ENCODE data around the gene CCSER2. TPM values are rescaled to one million over a fixed set of nuclear protein-coding genes. Genes with fewer than 3 reads are reported as not detected.
"Not testable (repeated sequence)": the region's sequence is repeated elsewhere in the genome, so short reads cannot be mapped to it uniquely, and the experiment has no call there.

Gene CCSER2
- total RNA-seq, 1 donor from 2014 or later = 54.5 TPM

- no peak for DNase-seq (ENCODE audit: low spot score)
These were observed 62.9 kb downstream of the CCSER2 start for GRCh38 chr10:84391326-84391725.

DNA sequence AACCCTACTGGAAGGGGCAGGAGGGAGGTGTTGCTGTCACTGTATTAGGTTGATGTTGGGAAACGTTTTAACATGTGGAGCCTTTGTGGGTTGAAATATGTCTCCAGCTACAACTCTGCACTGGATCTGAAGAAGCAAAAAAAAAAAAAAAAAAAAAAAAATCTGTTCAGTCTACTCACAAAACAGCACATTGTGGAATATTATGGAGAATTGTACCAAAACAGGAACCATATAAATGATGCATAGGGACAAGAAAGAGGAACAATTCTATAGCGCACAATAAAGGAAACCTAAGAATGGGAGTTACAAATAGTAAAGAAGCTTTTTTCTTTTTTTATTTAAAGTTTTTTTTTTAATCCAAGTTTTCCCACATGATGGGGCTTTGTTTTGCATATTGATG, 63.8 kb downstream of the CCSER2 start:
- DNase-seq (ENCODE audit: low spot score) = no peak

GRCh38 chr10:84395581-84395980, 67.2 kb downstream of the CCSER2 start:
- no peak for DNase-seq (ENCODE audit: low spot score)

GRCh38 chr10:84397735-84398144, 69.4 kb downstream of the CCSER2 start:
- no peak for DNase-seq (ENCODE audit: low spot score)

DNA sequence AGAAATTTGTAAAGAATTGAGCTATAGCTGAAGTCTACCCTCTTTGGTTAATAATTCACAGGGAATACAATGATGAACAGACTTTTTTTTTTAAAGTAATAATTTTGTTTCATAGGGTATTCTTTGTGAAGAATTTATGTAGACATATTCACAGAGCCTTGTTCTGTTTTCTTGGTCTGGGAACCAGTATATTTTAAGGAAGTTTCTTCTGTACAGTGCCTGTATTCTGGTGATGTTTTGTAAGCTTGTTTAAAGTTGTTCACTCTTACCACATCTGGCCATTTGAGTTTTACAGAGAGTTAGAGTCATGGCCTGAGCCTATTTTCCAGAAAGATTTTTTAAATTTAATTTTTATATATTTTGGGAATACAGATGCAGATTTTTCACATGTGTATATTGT, 70.3 kb downstream of the CCSER2 start:
- DNase-seq (ENCODE audit: low spot score) = no peak

GRCh38 chr10:84401854-84402611, 73.6 kb downstream of the CCSER2 start:
- DNase-seq (ENCODE audit: low spot score) = no peak

DNA sequence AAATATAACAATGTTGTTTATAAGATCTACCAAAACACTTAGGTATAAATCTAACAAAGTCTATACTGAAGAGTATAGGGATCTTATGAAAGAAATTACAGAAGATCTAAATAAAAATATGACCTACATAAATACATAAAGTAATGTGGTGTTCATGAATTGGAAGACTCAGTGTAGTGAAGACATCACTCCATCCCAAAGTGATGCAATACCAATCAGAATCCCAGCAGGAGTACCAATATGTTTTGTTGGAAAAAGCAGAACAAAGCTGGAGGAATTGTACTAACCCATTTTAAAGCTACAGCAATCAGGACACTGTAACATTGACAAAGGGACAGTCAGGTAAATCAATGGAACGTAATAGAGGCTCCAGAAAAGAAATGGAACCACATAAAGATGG, 76.4 kb downstream of the CCSER2 start:
- DNase-seq (ENCODE audit: low spot score) = no peak

DNA sequence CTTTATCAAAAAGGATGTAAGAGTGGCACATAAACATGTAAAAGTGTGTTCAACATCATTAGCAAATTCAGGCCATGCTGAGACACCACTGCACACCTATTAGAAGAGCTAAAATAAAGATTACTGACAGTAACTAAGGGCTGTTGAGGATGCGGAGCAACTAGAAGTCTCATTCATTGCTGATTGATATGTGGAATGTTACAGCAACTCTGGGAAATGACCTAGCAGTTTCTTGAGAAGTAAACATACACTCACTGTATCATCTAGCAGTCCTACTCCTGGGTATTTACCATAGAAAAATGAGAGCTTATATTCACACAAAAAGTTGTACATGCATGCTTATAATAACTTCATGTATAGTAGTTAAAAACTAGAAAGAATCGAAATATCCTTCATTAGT, 77.3 kb downstream of the CCSER2 start:
- DNase-seq (ENCODE audit: low spot score) = no peak

DNA sequence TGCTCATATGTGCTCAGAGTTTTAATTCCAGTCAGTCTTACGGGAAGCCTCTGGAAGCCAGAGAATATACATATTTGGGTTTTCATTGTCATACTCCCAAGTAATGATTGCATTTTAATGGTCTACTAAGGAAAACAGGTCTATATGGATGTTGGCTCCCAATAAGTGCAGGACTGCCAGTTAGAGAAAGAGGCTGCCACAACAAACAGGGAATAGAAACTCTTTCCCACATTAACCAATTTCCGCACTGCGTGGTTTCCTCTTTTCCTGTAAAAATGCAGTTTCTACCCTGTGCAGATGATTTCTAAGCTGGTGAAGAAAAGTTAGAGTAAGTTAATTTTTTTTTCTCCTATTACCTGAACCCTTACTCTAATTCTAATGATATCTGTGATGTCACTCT, 78.2 kb downstream of the CCSER2 start:
- no peak for DNase-seq (ENCODE audit: low spot score)

DNA sequence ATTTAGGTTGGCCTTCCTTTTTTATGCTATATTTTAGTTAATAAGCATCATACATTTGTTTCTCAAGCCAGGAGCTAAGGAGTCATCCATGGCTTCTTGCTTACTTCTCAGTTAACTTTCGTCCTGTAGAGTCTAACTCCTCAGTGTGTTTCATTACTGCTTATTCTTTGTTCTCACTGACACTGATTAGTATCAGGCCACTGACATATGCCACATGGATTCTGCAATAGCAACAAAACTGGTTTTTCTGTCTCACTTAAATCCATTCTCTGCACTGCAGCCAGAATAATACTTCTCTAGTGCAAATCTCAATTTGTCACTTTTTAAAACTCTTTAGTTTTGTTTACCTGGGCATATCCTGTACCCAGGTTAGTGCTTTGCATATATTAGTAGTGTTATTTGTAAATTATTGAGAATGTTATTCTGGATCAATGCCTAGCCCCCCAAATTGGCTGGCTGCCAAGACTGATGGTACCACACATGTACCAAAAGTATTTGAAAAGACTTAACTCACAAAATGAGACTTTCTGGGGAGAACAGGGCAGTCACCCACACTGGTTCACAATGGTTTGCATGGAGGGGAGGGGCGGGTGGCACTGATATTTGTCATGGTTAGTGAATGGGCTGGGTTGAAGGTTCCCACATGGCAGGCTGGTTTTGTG, 79.1 kb downstream of the CCSER2 start:
- no peak for DNase-seq (ENCODE audit: low spot score)

DNA sequence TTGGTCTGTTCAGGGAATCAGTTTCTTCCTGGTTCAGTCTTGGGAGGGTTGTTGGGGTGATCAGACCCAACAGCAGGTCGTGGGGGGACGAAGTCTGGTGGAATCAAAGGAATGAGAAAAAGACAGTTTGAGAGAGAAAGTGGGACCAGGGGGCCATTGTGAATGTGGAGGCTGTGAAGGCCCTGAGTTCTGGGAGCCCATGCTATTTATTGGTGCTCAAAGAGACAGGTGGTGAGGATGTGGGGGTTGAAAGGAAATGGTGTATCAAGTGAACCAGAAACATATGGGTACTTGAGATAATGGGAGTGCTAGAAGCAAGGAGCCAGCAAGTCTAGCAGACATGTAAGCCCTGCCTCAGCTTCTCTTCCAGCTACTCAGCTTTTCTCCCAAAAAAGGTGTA, 84.1 kb downstream of the CCSER2 start:
- DNase-seq (ENCODE audit: low spot score) = no peak

- not testable (repeated sequence) for DNase-seq (ENCODE audit: low spot score)
These were observed 85.7 kb downstream of the CCSER2 start for GRCh38 chr10:84414110-84414509.

- DNase-seq (ENCODE audit: low spot score) = no peak
These were observed 87.3 kb downstream of the CCSER2 start for GRCh38 chr10:84415539-84416244.

- DNase-seq (ENCODE audit: low spot score) = no peak
These were observed 87.8 kb downstream of the CCSER2 start for GRCh38 chr10:84416245-84416555.

DNA sequence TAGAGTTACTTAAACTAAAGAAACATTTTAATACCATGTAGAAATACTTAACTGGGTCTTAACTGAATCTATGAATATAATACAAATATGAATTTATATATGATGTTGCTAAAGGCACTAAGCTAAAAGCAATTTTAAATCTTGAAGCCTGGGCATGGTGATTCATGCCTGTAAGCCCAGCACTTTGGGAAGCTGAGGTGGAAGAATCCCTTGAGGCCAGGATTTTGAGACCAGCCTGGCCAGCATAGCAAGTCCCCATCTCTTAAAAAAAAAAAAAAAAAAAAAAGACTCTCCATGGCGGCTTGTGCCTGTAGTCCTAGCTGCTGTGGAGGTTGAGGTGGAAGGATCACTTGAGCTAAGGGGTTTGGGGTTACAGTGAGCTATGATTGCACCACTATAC, 95.3 kb downstream of the CCSER2 start:
- DNase-seq (ENCODE audit: low spot score) = no peak

GRCh38 chr10:84424731-84425167, 96.4 kb downstream of the CCSER2 start:
- DNase-seq (ENCODE audit: low spot score) = peak; percentile 79

DNA sequence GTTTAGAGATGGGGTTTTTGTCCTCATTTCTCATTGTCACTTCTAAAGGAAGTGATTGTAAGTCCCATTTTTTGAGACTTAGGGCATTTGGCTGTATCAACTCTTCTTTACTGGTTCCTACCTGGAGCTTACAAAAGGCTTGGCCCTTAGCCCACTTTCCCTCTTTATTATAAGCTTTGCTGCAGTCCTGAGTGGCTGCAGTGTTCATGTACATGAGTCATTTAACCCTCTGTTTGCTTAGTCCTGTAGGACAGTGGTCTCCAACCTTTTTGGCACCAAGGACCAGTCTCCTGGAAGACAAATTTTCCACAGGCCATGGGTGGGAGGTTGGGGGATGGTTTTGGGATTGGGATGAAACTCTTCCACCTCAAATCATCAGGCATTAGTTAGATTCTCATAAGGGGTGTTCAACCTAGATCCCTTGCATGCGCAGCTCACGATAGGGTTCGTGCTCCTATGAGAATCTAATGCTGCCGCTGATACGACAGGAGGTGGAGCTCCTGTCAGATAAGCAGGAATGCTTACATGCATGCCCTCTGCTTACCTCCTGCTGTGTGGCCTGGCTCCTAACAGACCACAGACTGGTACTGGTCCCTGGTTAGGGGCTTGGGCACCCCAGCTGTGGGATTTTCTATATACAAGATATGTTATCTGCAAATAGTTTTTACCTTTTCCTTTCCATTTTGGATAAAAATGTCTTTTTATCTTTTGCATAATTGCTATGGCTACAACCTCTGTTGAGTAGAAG, 99.7 kb downstream of the CCSER2 start:
- DNase-seq (ENCODE audit: low spot score) = no peak

DNA sequence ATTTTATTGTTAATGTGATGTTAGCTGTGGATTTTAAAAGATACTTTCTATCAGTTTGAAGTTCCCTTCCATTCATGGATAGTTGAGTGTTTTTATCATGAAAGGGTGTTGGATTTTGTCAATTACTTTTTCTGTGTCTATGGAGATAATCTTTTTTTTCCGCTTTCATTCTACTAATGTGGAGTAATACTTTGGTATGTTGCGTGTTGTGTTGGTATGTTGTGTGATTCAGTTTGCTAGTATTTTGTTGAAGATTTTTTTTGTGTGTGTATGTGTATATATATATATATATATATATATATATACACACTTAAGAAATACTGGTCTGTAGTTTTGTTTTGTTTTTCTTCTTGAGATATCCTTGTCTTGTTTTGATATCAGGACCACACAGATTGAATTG, 100.3 kb downstream of the CCSER2 start:
- DNase-seq (ENCODE audit: low spot score) = no peak

DNA sequence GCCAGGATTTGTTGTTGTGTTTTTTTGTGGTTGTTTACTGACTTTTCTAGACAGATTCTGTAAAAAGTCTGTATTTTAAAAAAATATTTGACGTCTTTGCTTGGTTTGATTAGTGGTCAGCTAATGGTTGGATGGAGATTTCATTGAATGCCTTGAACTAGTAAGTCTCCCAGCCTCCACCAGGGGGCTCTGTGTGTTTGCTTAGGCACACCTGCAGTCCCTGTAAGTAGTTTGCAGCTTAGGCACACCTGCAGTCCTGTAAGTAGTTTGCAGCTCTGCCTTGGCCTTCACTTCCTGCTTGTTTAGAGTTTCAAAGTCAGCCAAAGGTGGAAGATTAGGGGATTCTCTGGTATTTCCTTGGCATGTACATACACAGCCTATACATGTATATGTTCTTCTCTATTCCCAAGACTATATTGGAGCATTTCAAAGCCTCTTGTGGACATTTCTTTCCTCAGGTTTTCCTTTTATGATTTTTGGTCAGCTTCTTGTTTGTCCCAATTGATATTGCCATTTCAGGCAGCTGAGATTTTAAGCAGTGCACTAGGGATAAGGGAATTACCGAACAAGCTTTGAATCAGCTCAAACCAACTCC, 101.6 kb downstream of the CCSER2 start:
- DNase-seq (ENCODE audit: low spot score) = peak; percentile 50

DNA sequence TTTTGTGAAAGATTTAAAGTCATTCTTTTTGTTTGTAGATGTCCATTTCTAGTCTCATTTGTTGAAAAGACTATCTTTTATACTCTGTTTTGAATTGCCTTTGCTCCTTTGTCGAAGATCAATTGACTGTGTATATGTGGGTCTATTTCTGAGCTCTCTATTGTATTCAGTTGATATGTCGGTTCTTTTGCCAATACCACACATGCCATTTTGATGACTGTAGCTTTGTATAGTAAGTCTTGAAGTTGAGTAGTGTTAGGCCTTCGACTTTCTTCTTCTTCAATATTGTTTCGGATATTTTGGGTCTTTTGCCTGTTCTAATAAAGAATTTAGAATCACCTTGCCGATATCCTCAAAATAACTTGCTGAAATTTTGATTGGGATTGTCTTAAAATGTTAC, 104.5 kb downstream of the CCSER2 start:
- no peak for DNase-seq (ENCODE audit: low spot score)

DNA sequence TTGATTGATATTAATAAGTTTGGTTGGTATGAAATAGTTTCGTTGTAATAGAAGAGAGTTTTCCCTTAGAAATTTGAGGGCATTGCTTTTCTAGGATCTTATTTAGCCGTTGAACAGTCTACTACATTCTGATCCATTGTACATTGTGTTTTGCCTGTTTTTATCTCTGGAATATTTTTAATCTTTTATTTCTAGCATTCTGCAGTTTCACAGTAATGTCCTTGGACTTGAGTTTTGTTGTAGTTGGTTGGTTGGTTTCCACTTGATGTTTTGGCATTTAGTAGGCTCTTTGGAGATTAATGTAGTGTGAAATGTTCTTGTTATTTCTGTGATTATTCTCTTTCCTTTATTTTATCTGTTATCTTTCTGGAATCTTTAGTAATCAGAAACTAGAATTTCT, 112.4 kb downstream of the CCSER2 start:
- no peak for DNase-seq (ENCODE audit: low spot score)
